SK-N-SH (cell line): ENCODE measurements around the gene POU2F1.

ENCODE experiments used
- EZH2phosphoT487 ChIP-seq: fragments of 200-600 bp; sonication (generic); IDR thresholded peaks from 2 replicates; pipeline ENCODE4 v1.6.1; 2017; ENCODE audit warnings: low read depth, mixed run types, mild to moderate bottlenecking, antibody characterized with exemption, moderate library complexity, borderline replicate concordance
- FOXJ3 ChIP-seq: sonication (generic); formaldehyde crosslinking; IDR thresholded peaks from 2 replicates; pipeline ENCODE4 v1.5.1; 2020; ENCODE audit warnings: mild to moderate bottlenecking, missing genetic modification reagents
- IRF3 ChIP-seq: fragments of 150-350 bp; IDR thresholded peaks from 2 replicates; pipeline ENCODE4 v1.6.1; 2016; ENCODE audit warnings: mild to moderate bottlenecking, low read depth, low read length
- MAX ChIP-seq: IDR thresholded peaks from 2 replicates; pipeline ENCODE4 v1.4.0; 2012; ENCODE audit warnings: low read depth
- POLR2AphosphoS5 ChIP-seq: IDR thresholded peaks from 2 replicates; pipeline ENCODE4 v1.6.1; 2012; ENCODE audit warnings: low read depth, low read length
- RAD21 ChIP-seq: IDR thresholded peaks from 2 replicates; pipeline ENCODE4 v1.6.1; 2012; ENCODE audit warnings: mild to moderate bottlenecking, low read length
- REST ChIP-seq: IDR thresholded peaks from 2 replicates; pipeline ENCODE4 v1.6.1; 2012; ENCODE audit warnings: mild to moderate bottlenecking, low read depth, low read length, moderate library complexity
- RXRA ChIP-seq: IDR thresholded peaks from 2 replicates; pipeline ENCODE4 v1.4.0; 2012; ENCODE audit warnings: low read depth, mild to moderate bottlenecking, borderline replicate concordance
- TAF1 ChIP-seq: IDR thresholded peaks from 2 replicates; pipeline ENCODE4 v1.6.1; 2012; ENCODE audit warnings: low read depth, mild to moderate bottlenecking, low read length, moderate library complexity, borderline replicate concordance
- USF1 ChIP-seq: IDR thresholded peaks from 2 replicates; pipeline ENCODE4 v1.4.0; 2012; ENCODE audit warnings: low read depth, borderline replicate concordance
- TF ChIP-seq, protein P1 (sequence below): fragments of 200-600 bp; sonication (generic); IDR thresholded peaks from 2 replicates; pipeline ENCODE4 v1.6.1; 2017; ENCODE audit warnings: antibody characterized with exemption, mild to moderate bottlenecking, moderate library complexity

GRCh38 chr1:167443757-167444156 is 223.1 kb downstream of the POU2F1 start:
- TF ChIP-seq EZH2phosphoT487 (no peak), MAX (no peak), REST (no peak), TAF1 (no peak), RAD21 (no peak), IRF3 (no peak), POLR2AphosphoS5 (no peak), USF1 (no peak), RXRA (no peak), FOXJ3 (CRISPR knock-in tag) (no peak)
- TF ChIP-seq, protein P1, sequence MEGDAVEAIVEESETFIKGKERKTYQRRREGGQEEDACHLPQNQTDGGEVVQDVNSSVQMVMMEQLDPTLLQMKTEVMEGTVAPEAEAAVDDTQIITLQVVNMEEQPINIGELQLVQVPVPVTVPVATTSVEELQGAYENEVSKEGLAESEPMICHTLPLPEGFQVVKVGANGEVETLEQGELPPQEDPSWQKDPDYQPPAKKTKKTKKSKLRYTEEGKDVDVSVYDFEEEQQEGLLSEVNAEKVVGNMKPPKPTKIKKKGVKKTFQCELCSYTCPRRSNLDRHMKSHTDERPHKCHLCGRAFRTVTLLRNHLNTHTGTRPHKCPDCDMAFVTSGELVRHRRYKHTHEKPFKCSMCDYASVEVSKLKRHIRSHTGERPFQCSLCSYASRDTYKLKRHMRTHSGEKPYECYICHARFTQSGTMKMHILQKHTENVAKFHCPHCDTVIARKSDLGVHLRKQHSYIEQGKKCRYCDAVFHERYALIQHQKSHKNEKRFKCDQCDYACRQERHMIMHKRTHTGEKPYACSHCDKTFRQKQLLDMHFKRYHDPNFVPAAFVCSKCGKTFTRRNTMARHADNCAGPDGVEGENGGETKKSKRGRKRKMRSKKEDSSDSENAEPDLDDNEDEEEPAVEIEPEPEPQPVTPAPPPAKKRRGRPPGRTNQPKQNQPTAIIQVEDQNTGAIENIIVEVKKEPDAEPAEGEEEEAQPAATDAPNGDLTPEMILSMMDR, result no peak
